GM12878 (cell line): Measurements from ENCODE around the gene TSEN54. TPM values are rescaled to one million over a fixed set of nuclear protein-coding genes. Genes with fewer than 3 reads are reported as not detected.

Experiments
- ATAC-seq: fragments of 200-7000 bp; cut with Tn5 transposase; 3 replicates; pipeline ENCODE4 v1.9.1; 2020; ENCODE audit warnings: mild to moderate bottlenecking, moderate library complexity
- BruUV-seq: library from RNA; stranded (reverse); fragments of 400-500 nt; replicated peaks from 2 replicates; lab custom pipeline; 2021; lab: Mats Ljungman, UMichigan
- CTCF ChIA-PET: fragments of 300-600 bp; sonication (Branson Sonifier 250); formaldehyde crosslinking; extraction: SDS; loops from one replicate; lab custom pipeline; 2021; ENCODE audit warnings: inconsistent platforms; lab: Yijun Ruan, JAX
- POLR2A ChIA-PET: fragments of 350-600 bp; formaldehyde crosslinking; extraction: SDS; loops from one replicate; lab custom pipeline; 2021; ENCODE audit warnings: inconsistent platforms; lab: Charles Lee
- RAD21 ChIA-PET: fragments of 300-600 bp; sonication (Branson Sonifier 250); formaldehyde crosslinking; loops from one replicate; lab custom pipeline; 2023; ENCODE audit warnings: antibody characterized with exemption; ENCODE audit not compliant: unreplicated experiment; lab: Charles Lee
- SMC1A ChIA-PET: fragments of 300-600 bp; sonication (Branson Sonifier 250); formaldehyde crosslinking; loops from one replicate; lab custom pipeline; 2023; ENCODE audit not compliant: unreplicated experiment, uncharacterized antibody; lab: Charles Lee
- DNase-seq: peaks from one replicate; pipeline ENCODE4 v3.0.0-alpha.2; 2011; ENCODE audit warnings: low read depth, low spot score
- FAIRE-seq: peaks from 3 replicates; lab custom pipeline; 2011; peaks lifted over from hg19 to GRCh38; lab: Jason Lieb, UNC
- H2AFZ ChIP-seq: 2 replicates; pipeline ENCODE4 v1.6.0; 2011; ENCODE audit warnings: low read depth, low read length, control low read depth; ENCODE audit not compliant: control insufficient read depth
- H3K27ac ChIP-seq: 2 replicates; pipeline ENCODE4 v1.5.1; 2011; ENCODE audit warnings: control low read depth; ENCODE audit not compliant: control insufficient read depth, insufficient read depth
- H3K27me3 ChIP-seq, 2 experiments: replicated peaks in 1 of 2; 2 replicates each; pipeline versions ENCODE4 v1.6.0 to v1.6.1; 2011; ENCODE audit warnings: low read length in 1 of 2; ENCODE audit not compliant: control insufficient read depth in 2 of 2, insufficient read depth in 2 of 2
- H3K36me3 ChIP-seq, 2 experiments: 2 replicates each; pipeline ENCODE4 v1.5.1; 2011; ENCODE audit warnings: low read length in 1 of 2; ENCODE audit not compliant: control insufficient read depth in 2 of 2, insufficient read depth in 2 of 2
- H3K4me1 ChIP-seq: 2 replicates; pipeline ENCODE4 v1.6.1; 2011; ENCODE audit warnings: mild to moderate bottlenecking, low read length, moderate library complexity, mixed read lengths; ENCODE audit not compliant: control insufficient read depth, insufficient read depth
- H3K4me2 ChIP-seq: 2 replicates; pipeline ENCODE4 v1.6.0; 2011; ENCODE audit warnings: control low read depth; ENCODE audit not compliant: control insufficient read depth, insufficient read depth
- H3K4me3 ChIP-seq: fragments of 200-600 bp; sonication (generic); 2 replicates; pipeline ENCODE4 v1.5.1; 2016
- H3K79me2 ChIP-seq: 2 replicates; pipeline ENCODE4 v1.6.0; 2011; ENCODE audit warnings: low read length; ENCODE audit not compliant: control insufficient read depth, insufficient read depth
- H3K9ac ChIP-seq: 2 replicates; pipeline ENCODE4 v1.8.0; 2011; ENCODE audit warnings: low read length, control low read depth, mixed read lengths; ENCODE audit not compliant: control insufficient read depth, insufficient read depth
- H3K9me3 ChIP-seq: replicated peaks from 3 replicates; pipeline ENCODE4 v1.5.1; 2011; ENCODE audit warnings: mild to moderate bottlenecking, low read length; ENCODE audit not compliant: control insufficient read depth, insufficient read depth
- H4K20me1 ChIP-seq: 2 replicates; pipeline ENCODE4 v1.6.0; 2011; ENCODE audit not compliant: control insufficient read depth, insufficient read depth
- E4F1 ChIP-seq: fragments of 450-650 bp; IDR thresholded peaks from 2 replicates; pipeline ENCODE4 v1.6.1; 2018; ENCODE audit warnings: borderline replicate concordance, mild to moderate bottlenecking; ENCODE audit not compliant: partially characterized antibody
- GATAD2B ChIP-seq: fragments of 450-650 bp; conservative IDR thresholded peaks from 2 replicates; pipeline ENCODE4 v1.6.1; 2017; ENCODE audit warnings: low read depth, mild to moderate bottlenecking, moderate library complexity
- JUNB ChIP-seq: IDR thresholded peaks from 2 replicates; pipeline ENCODE4 v1.6.1; 2016; ENCODE audit warnings: antibody characterized with exemption, mild to moderate bottlenecking
- NBN ChIP-seq: fragments of 450-650 bp; IDR thresholded peaks from 2 replicates; pipeline ENCODE4 v1.6.1; 2016
- PAX5 ChIP-seq: IDR thresholded peaks from 2 replicates; pipeline ENCODE4 v1.6.1; 2011; ENCODE audit warnings: low read depth, low read length, borderline replicate concordance
- POLR2AphosphoS2 ChIP-seq: IDR thresholded peaks from 2 replicates; pipeline ENCODE4 v1.6.1; 2011; ENCODE audit warnings: low read depth, mild to moderate bottlenecking, low read length, improper control_type of control experiment, moderate library complexity
- TAF1 ChIP-seq: IDR thresholded peaks from 2 replicates; pipeline ENCODE4 v1.6.1; 2011; ENCODE audit warnings: mild to moderate bottlenecking, low read depth, low read length, borderline replicate concordance
- ZNF274 ChIP-seq: IDR thresholded peaks from one replicate; pipeline ENCODE4 v1.8.0; 2011; ENCODE audit not compliant: insufficient read length, insufficient read depth
- WGBS: methylation state at CpG from one replicate; pipeline ENCODE4 v1.1.6; 2016; ENCODE audit warnings: low lambda C conversion rate; ENCODE audit not compliant: insufficient replicate concordance, insufficient coverage; ENCODE audit errors: missing lambda C conversion rate; 5-methylcytosine and 5-hydroxymethylcytosine counted together
- in situ Hi-C: fragments of 300-500 bp; cut with MboI; formaldehyde crosslinking; loops from 9 replicates; pipeline ENCODE4 v1.14.3; 2018; ENCODE audit warnings: mixed read lengths
- intact Hi-C: fragments of 100-400 bp; cut with micrococcal nuclease; formaldehyde crosslinking; loops from one replicate; pipeline ENCODE4 v1.14.2; 2022; ENCODE audit not compliant: unreplicated experiment
- polyA plus RNA-seq, 11 experiments: library from polyadenylated mRNA; depleted of rRNA in 4 of 11; unstranded in 6 of 11; stranded (reverse) in 5 of 11; fragments of >200 nt; fragmentation: Nextera tagmentation in 4 of 11; fragmentation: Illumina TruSeq in 1 of 11; extraction: Ambion mirVana in 4 of 11; extraction: Trizol in 1 of 11; gene quantifications; 1 replicate in 1 of 11; 2 replicates in 10 of 11; pipeline versions ENCODE4 v1.2.1 to v1.2.3, GENCODE V29; 2011 to 2016; ENCODE audit warnings: inconsistent platforms in 2 of 11, missing spikeins in 2 of 11, low read depth in 1 of 11
- total RNA-seq, 4 experiments: library from RNA; depleted of rRNA in 3 of 4; stranded (reverse); fragments of >200 nt in 3 of 4; fragmentation: Illumina TruSeq in 1 of 4; extraction: Trizol in 1 of 4; gene quantifications; 2 replicates each; pipeline versions ENCODE4 v1.2.1 to v1.2.3, GENCODE V29; 2013 to 2021
- TF ChIP-seq, protein P1 (sequence below): fragments of 150-350 bp; IDR thresholded peaks from 2 replicates; pipeline ENCODE4 v1.6.1; 2014; ENCODE audit warnings: mild to moderate bottlenecking, low read depth, low read length

TSEN54 gene
- total and polyA plus RNA-seq, 10 of the 15 experiments (the other 5 are each of a cell fraction or from before 2014, with no cell fraction given) = 7.1 to 48.0 (median 41.1) TPM

DNA sequence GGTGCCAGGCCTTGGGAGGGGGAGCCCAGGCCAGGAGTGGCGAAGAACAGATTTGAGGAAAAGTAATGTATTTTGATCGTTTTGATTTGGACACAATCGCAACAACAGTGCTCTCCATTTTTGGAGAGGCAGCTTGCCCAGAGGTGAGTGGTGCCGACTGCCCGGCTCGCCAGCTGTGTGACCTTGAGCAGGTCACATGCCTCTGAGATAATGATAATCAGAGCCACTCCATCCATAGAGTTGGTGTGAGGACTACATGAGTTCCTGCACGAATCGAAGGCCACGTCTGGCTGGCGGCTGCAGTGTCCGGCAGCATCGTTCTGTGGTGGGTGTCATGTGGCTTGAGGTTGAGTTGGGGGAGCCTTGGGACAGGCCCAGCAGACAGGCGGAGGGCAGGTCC lies 29.9 kb downstream of the TSEN54 start (continued):
- no peak for TF ChIP-seq E4F1
- TF ChIP-seq PAX5 = no peak
- TF ChIP-seq, all 136 proteins: peak for 0

- Histone ChIP-seq H3K36me3 (no peaks in the 10 kb centered on the region), H3K27me3 (no peaks in the 10 kb centered on the region), H2AFZ (no peak overlapping the region), H3K4me2 (no peak overlapping the region), H3K9me3 (no peaks in the 10 kb centered on the region), H3K9ac (no peak overlapping the region), H3K27ac (no peak overlapping the region), H3K4me1 (no peaks in the 10 kb centered on the region), H3K79me2 (no peaks in the 10 kb centered on the region), H3K4me3 (no peak overlapping the region), H4K20me1 (no peaks in the 10 kb centered on the region)
- ChIA-PET RAD21 (no interaction called here), SMC1A (no interaction called here), POLR2A (no interaction called here), CTCF (no interaction called here)
- FAIRE-seq (no peak), DNase-seq (no peak), ATAC-seq (no peak)
- in situ Hi-C loops (no loop called here), intact Hi-C loops (no loop called here)
- BruUV-seq = no TSS peak
- WGBS = 64% methylated on average over 9 of the region's 9 CpGs
- no peak for TF ChIP-seq JUNB
- no peak for TF ChIP-seq NBN
- TF ChIP-seq TAF1 = no peak
- TF ChIP-seq, protein P1, sequence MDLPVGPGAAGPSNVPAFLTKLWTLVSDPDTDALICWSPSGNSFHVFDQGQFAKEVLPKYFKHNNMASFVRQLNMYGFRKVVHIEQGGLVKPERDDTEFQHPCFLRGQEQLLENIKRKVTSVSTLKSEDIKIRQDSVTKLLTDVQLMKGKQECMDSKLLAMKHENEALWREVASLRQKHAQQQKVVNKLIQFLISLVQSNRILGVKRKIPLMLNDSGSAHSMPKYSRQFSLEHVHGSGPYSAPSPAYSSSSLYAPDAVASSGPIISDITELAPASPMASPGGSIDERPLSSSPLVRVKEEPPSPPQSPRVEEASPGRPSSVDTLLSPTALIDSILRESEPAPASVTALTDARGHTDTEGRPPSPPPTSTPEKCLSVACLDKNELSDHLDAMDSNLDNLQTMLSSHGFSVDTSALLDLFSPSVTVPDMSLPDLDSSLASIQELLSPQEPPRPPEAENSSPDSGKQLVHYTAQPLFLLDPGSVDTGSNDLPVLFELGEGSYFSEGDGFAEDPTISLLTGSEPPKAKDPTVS = no peak
- no peak for TF ChIP-seq ZNF274
- no peak for TF ChIP-seq POLR2AphosphoS2
- no peak for TF ChIP-seq GATAD2B
Measured at GRCh38 chr17:75547091-75547490, 30.8 kb downstream of the TSEN54 start.
